ENCODE data around the gene TSPAN10.

The TSPAN10 gene

DNA sequence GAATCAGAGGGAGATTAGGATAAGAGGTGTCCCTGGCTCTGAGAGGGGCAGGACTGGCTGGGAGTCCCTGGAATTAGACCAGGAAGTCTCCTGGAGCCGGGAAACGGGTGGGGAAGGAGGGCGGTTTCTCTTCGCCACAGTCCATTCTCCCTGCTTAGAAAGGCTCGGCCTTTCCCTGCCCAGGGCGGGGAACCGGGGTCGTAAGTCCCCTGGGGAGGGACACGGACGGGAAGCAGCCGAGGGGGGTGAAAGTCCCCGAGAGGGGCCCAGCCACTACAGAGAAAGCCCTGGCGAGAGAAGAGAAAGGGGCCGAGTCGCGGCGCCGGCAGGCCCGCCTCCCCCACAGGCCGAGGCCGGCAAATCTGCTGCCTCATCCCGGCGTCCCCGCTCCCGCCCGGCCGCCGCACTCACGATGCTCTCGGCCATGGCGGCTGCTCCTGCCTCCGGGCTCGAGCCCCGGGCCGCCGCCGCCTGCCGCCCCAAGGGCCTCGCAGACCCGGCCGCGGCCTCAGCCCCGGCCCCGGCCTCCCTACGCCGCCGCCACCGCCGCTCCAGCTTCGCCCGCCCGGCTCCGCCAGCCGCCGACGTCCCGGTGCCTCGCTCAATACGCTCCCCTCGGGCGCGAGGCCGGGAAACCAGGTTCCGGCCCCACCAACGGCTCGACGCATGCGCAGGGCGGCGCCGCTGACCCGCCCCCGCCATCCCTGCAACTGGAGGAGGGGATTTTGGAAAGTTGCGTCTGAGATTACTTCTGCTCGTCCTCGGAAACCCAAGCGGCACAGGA, at the start of gene TSPAN10, which contains the start of gene NPLOC4:
TSS of gene TSPAN10 (plus strand) at position 692 of the 784 bp plus-strand sequence. CDS start 5,217 bp downstream, outside the sequence.
TSS of gene NPLOC4 (minus strand) at position 608 of the 784 bp plus-strand sequence. CDS start at position 426, 182 bp downstream.
- Histone ChIP-seq H3K9me3 (no peaks in the 10 kb centered on the region), H3K27me3 (ENCODE audit: low read depth) (no peaks in the 10 kb centered on the region), H3K4me3 (peak within 1 kb of the TSS; percentile 76), H3K36me3 (replicated peaks) (no peaks in the 10 kb centered on the region), H3K4me1 (peaks cover 8% of the 10 kb centered on the region)
- in situ Hi-C loops (cut with MboI; ENCODE audit: low sequenced_read_pairs), result no loop called here
- peak; percentile 79 to 91 for DNase-seq (ENCODE audit: low spot score in 2 of 2)

- Histone ChIP-seq H3K27me3 (ENCODE audit: low read depth) (no peaks in the 10 kb centered on the region), H3K4me3 (no peak overlapping the region), H3K9me3 (no peaks in the 10 kb centered on the region), H3K36me3 (replicated peaks) (peaks cover 64% of the 10 kb centered on the region), H3K4me1 (peaks cover 2% of the 10 kb centered on the region)
- no peak for DNase-seq (ENCODE audit: low spot score in 2 of 2)
- in situ Hi-C loops (cut with MboI; ENCODE audit: low sequenced_read_pairs), result no loop called here
Observed at GRCh38 chr17:81589612-81590011, 47.4 kb upstream of the TSPAN10 start.

DNA sequence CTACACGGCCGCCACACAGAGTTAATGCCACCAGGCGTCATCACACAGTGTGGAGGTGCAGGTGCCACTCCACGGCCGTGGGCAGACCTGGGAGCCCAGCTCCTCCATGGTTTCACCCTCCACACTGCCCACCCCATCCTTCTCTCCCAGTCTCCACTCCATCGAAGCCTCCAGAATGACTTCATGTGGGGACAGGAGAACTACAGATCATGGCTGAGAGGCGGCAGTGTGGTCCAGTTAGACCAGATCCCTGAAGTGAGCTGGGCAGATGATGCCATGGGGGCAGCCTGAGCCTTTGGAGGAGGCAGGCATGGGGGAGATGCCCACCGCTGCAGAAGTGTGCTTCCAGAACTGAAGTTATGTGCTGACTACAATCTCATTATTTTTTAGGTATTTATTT, 46.9 kb upstream of the TSPAN10 start:
- H3K9me3 ChIP-seq, result no peaks in the 10 kb centered on the region
- peaks cover 69% of the 10 kb centered on the region for H3K36me3 ChIP-seq (replicated peaks)
- no peaks in the 10 kb centered on the region for H3K27me3 ChIP-seq (ENCODE audit: low read depth)
- H3K4me3 ChIP-seq, result no peak overlapping the region
- in situ Hi-C loops (cut with MboI; ENCODE audit: low sequenced_read_pairs), result no loop called here
- no peak for DNase-seq (ENCODE audit: low spot score in 2 of 2)
- no peaks in the 10 kb centered on the region for H3K4me1 ChIP-seq

DNA sequence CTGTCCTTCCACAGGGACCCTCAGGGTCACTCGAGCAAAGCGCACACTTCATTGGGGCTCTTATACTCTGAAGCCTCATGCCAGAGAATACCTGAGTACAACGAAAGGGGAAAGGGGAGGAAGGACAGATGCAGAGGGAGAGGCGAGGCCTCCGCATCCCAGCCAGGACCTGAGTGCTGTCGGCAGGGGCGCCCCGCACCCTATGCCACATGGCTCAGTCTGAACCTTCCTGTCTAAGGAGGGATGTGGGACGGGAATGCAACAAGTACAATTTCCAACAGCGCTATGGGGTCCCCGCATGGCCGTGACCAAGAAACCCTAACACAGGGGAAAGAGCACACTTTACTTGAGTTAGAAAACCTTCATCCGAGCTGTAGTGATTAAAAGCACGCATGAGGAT, 45.0 kb upstream of the TSPAN10 start:
- no peak for DNase-seq (ENCODE audit: low spot score in 2 of 2)
- Histone ChIP-seq H3K4me3 (no peak overlapping the region), H3K9me3 (no peaks in the 10 kb centered on the region), H3K27me3 (ENCODE audit: low read depth) (no peaks in the 10 kb centered on the region), H3K4me1 (no peaks in the 10 kb centered on the region), H3K36me3 (replicated peaks) (peaks cover 67% of the 10 kb centered on the region)
- in situ Hi-C loops (cut with MboI; ENCODE audit: low sequenced_read_pairs), result no loop called here

DNA sequence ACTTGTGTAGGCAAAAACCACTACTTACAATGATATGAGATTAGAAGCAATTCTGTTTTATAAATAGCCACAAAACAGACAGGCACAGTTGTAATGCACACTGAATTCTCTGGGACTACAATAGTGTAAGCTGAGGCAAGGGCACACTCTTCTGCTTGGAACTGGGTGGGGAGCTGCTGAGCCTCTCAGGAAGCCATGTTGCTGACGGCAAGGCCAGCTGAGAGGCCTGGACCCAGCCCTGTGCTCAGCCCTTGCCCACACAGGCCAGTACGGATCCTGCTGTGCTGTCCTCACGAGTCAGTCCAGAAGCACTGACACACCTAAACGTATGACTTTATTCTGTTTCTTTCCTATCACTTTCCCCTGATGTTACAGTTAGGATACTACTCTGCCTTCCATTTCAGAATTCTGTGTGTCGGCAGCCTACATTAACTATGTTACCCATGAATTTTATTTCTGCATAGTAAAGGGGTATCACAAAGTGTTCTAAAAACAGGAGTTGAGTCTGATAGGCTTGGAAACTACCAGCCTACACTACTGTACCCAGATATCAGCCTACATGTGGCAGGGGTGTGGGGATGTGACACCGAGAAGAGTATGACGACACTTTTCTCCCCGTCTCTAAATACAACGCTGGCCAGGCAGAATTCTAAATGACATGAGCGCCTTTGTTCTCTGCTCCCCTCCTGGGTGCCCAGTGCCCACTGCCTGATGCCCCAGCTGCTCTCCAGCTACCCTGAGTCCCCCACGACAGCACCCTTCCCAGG, 43.7 kb upstream of the TSPAN10 start:
- in situ Hi-C loops (cut with MboI; ENCODE audit: low sequenced_read_pairs), result no loop called here
- Histone ChIP-seq H3K4me3 (no peak overlapping the region), H3K27me3 (ENCODE audit: low read depth) (no peaks in the 10 kb centered on the region), H3K36me3 (replicated peaks) (peaks cover 67% of the 10 kb centered on the region), H3K9me3 (no peaks in the 10 kb centered on the region), H3K4me1 (no peaks in the 10 kb centered on the region)
- DNase-seq (ENCODE audit: low spot score in 2 of 2), result no peak

DNA sequence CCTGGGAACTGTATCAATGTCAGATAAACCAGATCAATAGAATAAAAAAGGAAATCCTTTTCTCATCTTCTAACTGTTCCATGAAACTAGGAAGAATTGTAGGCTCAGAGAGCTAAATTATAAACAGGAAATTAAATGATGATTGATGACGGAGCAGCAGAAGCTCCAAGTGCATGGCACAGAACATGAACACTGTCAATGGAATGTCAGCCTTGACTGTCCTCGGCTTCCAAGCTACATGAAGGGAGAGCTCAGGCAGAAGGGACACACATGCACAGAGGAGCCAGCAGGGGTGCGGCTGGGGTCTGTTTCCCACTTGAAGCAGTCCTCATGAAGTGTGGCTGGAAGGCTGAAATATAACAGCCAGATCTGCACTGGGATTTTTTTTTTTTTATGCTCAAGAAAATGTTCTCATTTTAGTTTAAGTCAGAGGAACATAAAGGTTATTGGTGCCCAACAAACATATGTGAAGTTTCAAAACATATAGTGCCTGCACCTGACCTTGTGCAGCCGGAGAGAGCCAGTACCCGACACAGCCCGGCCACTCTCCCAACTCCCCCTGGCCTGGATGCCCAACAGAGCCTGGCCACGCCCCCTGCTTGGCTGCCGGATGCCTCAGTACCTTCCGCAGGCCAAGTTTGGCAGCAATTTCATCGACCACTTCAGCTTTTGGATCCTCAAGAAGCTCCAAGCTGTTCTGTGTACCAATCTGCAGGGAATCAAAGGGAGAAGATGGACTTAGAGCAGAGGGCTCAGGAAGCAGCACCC, 37.1 kb upstream of the TSPAN10 start:
- in situ Hi-C loops (cut with MboI; ENCODE audit: low sequenced_read_pairs), result no loop called here
- no peaks in the 10 kb centered on the region for H3K27me3 ChIP-seq (ENCODE audit: low read depth)
- peaks cover 76% of the 10 kb centered on the region for H3K36me3 ChIP-seq (replicated peaks)
- H3K4me1 ChIP-seq, result peaks cover 3% of the 10 kb centered on the region; the same call in 1 of the 2 replicates
- no peaks in the 10 kb centered on the region for H3K9me3 ChIP-seq
- no peak for DNase-seq (ENCODE audit: low spot score in 2 of 2)
- no peak overlapping the region for H3K4me3 ChIP-seq

DNA sequence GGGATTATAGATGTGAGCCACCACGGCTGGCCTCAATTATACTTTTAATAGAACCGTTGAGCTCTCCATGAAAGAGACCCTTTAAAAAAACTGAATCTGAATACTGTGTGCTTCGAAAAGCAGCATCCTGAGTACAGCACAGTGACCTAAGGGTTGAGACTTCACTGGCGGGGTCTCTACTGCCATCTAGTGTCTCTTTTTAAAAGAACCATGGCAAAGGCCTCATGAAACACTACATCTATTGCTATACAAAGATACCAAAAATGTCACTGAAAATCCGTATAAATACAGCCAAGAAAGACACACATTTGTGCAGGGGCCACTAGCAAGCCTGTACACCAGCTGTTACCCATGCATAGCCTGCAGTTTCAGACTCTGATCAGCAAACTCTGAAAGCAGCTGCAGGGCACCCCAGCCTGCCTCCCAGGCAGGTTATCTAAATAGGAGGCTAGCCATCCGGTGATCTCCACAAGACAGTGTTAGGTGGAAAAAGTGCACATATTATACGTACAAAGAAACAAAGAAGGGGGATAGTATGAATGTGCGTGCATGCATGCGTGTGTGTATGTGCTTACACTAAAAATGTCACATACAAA, 35.4 kb upstream of the TSPAN10 start:
- in situ Hi-C loops (cut with MboI; ENCODE audit: low sequenced_read_pairs), result no loop called here

GRCh38 chr17:81603846-81604610, 33.0 kb upstream of the TSPAN10 start:
- DNase-seq (ENCODE audit: low spot score in 2 of 2), result no peak
- no peak overlapping the region for H3K4me3 ChIP-seq
- peaks cover 70% of the 10 kb centered on the region for H3K36me3 ChIP-seq (replicated peaks)
- H3K4me1 ChIP-seq, result peaks cover 3% of the 10 kb centered on the region; the same call in 1 of the 2 replicates
- in situ Hi-C loops (cut with MboI; ENCODE audit: low sequenced_read_pairs), result no loop called here
- no peaks in the 10 kb centered on the region for H3K9me3 ChIP-seq
- no peaks in the 10 kb centered on the region for H3K27me3 ChIP-seq (ENCODE audit: low read depth)

More for the DNA sequence above, 35.4 kb upstream of the TSPAN10 start:
- no peak overlapping the region for H3K4me3 ChIP-seq
- no peaks in the 10 kb centered on the region for H3K27me3 ChIP-seq (ENCODE audit: low read depth)
- peaks cover 70% of the 10 kb centered on the region for H3K36me3 ChIP-seq (replicated peaks)
- H3K4me1 ChIP-seq, result peaks cover 3% of the 10 kb centered on the region; the same call in 1 of the 2 replicates
- no peaks in the 10 kb centered on the region for H3K9me3 ChIP-seq
- peak; percentile 65 to 67 for DNase-seq (ENCODE audit: low spot score in 2 of 2)

DNA sequence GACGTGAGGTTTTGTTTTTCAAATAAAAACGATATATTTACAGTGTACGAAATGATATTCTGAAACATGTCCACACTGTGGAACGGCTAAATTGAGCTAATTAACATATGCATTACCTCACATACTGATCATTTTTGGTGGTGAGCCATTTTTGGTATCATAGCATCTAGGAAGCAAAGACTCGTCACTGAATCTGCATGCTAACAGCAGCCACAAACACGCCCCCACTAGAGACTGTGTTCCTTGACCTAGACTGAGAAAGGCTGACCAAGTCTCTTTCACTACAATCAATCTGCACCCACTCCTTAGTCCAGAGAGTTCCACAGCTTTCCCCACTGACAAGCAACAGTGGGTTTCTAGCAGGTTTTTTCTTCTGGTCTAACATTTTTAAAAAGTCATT, 29.6 kb upstream of the TSPAN10 start:
- H3K4me3 ChIP-seq, result no peak overlapping the region
- H3K27me3 ChIP-seq (ENCODE audit: low read depth), result no peaks in the 10 kb centered on the region
- no peaks in the 10 kb centered on the region for H3K4me1 ChIP-seq
- H3K36me3 ChIP-seq (replicated peaks), result peaks cover 66% of the 10 kb centered on the region
- in situ Hi-C loops (cut with MboI; ENCODE audit: low sequenced_read_pairs), result no loop called here
- DNase-seq (ENCODE audit: low spot score in 2 of 2), result no peak
- no peaks in the 10 kb centered on the region for H3K9me3 ChIP-seq

DNA sequence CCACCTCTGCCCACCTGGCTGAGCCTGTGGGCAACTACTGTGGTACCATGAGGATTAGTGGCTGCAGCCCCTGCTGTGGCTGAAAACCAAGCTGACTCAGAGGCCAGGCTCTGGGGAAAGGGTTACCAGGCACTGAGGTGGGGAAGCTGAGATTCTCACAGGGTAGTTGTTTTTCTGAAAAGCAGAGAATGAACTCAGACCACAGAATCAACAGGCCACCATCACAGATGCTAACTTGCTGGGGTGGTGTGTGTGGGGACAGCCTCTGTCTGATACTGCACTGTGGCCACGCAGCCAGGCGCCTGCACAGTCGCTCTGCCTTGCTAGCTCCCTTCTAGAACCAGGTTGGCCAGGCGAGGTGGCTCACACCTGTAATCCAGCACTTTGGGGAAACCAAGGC, 28.9 kb upstream of the TSPAN10 start:
- peaks cover 66% of the 10 kb centered on the region for H3K36me3 ChIP-seq (replicated peaks)
- in situ Hi-C loops (cut with MboI; ENCODE audit: low sequenced_read_pairs), result no loop called here
- no peaks in the 10 kb centered on the region for H3K9me3 ChIP-seq
- H3K4me3 ChIP-seq, result no peak overlapping the region
- no peak for DNase-seq (ENCODE audit: low spot score in 2 of 2)
- no peaks in the 10 kb centered on the region for H3K4me1 ChIP-seq
- H3K27me3 ChIP-seq (ENCODE audit: low read depth), result no peaks in the 10 kb centered on the region

- H3K36me3 ChIP-seq (replicated peaks), result peaks cover 66% of the 10 kb centered on the region
Observed at GRCh38 chr17:81608605-81609004, 28.4 kb upstream of the TSPAN10 start.

DNA sequence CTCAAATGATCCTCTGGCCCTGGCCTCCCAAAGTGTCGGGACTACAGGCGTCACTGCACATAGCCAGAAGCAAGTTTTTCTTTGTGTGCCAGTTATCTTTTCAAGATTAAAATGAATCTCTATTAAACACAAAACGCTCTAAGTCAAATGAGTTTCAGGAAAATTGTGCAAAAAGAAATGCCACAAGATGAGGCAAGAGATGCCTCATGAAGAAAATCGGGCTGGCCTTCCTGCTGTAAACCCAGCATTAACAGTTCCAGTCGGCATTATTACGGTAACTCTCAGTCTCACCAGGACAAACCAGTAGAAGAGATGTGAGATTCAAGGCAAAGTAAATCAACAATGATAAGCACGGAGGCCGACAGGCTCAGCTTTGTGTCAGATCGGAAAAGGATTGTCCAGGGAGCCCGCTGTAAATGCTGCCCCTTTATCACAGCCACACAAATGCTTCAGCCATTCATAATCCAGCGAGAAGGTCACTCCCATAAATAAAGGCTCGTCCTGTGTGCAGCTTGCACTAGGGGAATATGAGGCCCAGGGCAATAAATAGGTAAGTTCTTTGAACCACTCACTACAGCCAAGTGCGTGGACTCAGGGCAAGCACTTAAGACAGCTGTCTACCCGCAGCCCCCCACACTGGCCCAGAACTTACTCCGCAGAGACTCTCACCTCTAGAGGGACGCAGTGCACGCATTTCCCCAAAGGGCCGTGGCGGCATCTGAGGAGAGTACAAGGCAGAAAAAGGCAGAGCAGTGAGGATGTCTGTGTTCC, 27.3 kb upstream of the TSPAN10 start:
- Histone ChIP-seq H3K9me3 (no peaks in the 10 kb centered on the region), H3K4me1 (no peaks in the 10 kb centered on the region), H3K36me3 (replicated peaks) (peaks cover 59% of the 10 kb centered on the region), H3K27me3 (ENCODE audit: low read depth) (no peaks in the 10 kb centered on the region), H3K4me3 (no peak overlapping the region)
- in situ Hi-C loops (cut with MboI; ENCODE audit: low sequenced_read_pairs), result no loop called here
- no peak for DNase-seq (ENCODE audit: low spot score in 2 of 2)

More at GRCh38 chr17:81608605-81609004, 28.4 kb upstream of the TSPAN10 start:
- Histone ChIP-seq H3K27me3 (ENCODE audit: low read depth) (no peaks in the 10 kb centered on the region), H3K4me1 (no peaks in the 10 kb centered on the region), H3K4me3 (no peak overlapping the region), H3K9me3 (no peaks in the 10 kb centered on the region)
- no peak for DNase-seq (ENCODE audit: low spot score in 2 of 2)
- in situ Hi-C loops (cut with MboI; ENCODE audit: low sequenced_read_pairs), result no loop called here

Measured in HAP-1 (cell line).